Mesodermal cell (in vitro differentiated cells): ENCODE data around the gene FRAS1.

Experiments used
- H3K27ac ChIP-seq: 2 replicates; pipeline ENCODE4 v1.7.0; 2013; ENCODE audit warnings: mild to moderate bottlenecking, low read depth, low read length, moderate library complexity; ENCODE audit not compliant: severe bottlenecking
- H3K36me3 ChIP-seq: 2 replicates; pipeline ENCODE4 v1.7.1; 2013; ENCODE audit warnings: mild to moderate bottlenecking, low read length, moderate library complexity; ENCODE audit not compliant: control insufficient read depth, insufficient read depth
- H3K4me1 ChIP-seq: one replicate; pipeline ENCODE4 v1.7.1; 2013; ENCODE audit warnings: mild to moderate bottlenecking, low read length; ENCODE audit not compliant: insufficient read depth, control insufficient read depth, poor library complexity, severe bottlenecking
- H3K4me3 ChIP-seq: 2 replicates; pipeline ENCODE4 v1.7.0; 2013; ENCODE audit warnings: low read length, control low read depth, mild to moderate bottlenecking; ENCODE audit not compliant: insufficient read depth, poor library complexity, severe bottlenecking; ENCODE audit errors: extremely low read depth
- H3K9me3 ChIP-seq: 2 replicates; pipeline ENCODE4 v1.7.1; 2013; ENCODE audit warnings: mild to moderate bottlenecking, low read length, moderate library complexity; ENCODE audit not compliant: control insufficient read depth
- WGBS, 2 experiments: methylation state at CpG; one replicate each; pipeline ENCODE4 v1.1.5; 2013; ENCODE audit warnings: missing lambda C conversion rate in 2 of 2; ENCODE audit not compliant: insufficient coverage in 2 of 2; 5-methylcytosine and 5-hydroxymethylcytosine counted together

The FRAS1 gene

DNA sequence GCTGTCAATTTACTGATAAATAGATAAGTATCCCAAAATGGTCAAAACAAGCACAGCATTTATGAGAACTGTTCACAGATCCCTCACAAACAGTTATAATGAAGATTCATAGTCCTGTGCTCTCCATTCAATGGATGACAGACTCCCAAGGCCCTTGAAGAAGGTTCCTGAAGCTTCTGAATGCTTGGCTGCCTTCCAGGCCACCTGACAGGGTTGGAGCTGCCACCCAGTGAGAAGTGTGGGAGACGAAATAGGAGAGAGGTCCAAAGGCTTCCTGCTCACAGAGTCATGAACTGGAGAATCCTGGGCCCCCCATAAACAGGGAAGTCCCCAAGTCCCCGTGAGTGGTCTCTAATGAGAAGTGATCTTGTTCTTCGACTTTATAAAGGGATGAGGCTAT is 468.4 kb downstream of the FRAS1 start:
- Histone ChIP-seq H3K9me3 (peaks cover 4% of the 10 kb centered on the region), H3K4me3 (no peak overlapping the region), H3K27ac (no peak overlapping the region), H3K36me3 (no peaks in the 10 kb centered on the region), H3K4me1 (no peaks in the 10 kb centered on the region)
- 93 to 100% methylated on average over 1 to 3 of the region's 3 CpGs for WGBS, 2 experiments

DNA sequence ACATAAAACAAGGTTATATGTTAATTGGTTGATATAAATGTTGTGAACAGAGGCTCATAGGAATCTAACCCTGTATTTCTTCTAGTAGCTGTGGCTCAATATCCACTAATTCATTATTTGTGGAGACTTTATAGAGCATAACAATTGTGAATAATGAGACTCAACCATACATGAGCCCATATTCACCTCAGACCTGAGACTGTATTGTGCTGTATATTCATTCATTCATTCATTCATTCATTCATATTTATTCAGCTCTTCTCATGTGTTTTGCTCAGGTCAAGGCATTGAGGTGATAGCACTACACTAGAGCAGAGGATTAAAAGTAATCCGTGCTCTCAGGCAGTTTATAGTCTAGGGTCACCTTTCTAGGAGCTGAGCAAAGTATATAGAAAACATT is 470.0 kb downstream of the FRAS1 start:
- Histone ChIP-seq H3K4me1 (no peaks in the 10 kb centered on the region), H3K4me3 (no peak overlapping the region), H3K36me3 (no peaks in the 10 kb centered on the region), H3K9me3 (peaks cover 4% of the 10 kb centered on the region), H3K27ac (no peak overlapping the region)
- no CpG with 5 or more reads among the region's 1 CpG for WGBS, 2 experiments

DNA sequence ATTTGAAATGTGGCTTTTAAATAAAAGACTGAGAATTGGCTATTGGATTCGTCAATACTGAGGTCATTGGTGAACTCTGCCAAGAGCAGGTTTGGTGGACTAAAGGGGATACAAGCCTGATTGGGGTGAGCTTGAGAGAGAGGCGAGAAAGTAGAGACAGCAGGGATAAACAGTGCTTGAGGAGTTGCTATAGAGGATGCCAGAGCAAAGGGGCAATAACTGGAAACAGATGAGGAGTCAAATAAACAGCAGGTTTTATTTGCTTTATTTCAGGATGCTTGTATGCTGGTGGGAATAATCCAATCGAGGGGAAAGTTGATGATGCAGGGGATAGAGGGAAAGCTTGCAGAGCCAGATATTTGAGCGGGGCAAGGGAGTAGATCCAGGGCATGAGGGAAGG is 470.4 kb downstream of the FRAS1 start:
- 91 to 95% methylated on average over 4 of the region's 4 CpGs for WGBS, 2 experiments

DNA sequence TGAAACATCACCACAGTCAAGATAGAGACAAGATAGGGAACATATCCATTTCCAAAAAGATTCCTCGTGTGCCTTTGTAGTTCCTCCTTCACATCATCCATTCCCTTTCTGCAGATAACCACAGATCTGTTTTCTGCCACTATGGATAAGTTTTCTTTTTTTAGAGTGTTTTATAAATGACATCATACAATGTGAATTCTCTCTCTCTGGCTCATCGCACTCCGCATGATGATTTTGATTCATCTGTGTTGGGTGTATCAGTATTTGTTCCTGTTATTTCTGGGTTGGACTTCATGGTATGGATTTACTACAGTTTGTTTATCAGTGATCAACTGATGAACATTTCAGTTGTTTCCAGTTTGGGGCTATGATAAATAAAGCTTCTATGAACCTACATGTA is 471.2 kb downstream of the FRAS1 start:
- WGBS, 2 experiments = 100% methylated on average over 1 of the region's 3 CpGs; no CpG with 5 or more reads in 1 of the 2 experiments
- H3K36me3 ChIP-seq = no peaks in the 10 kb centered on the region
- no peak overlapping the region for H3K4me3 ChIP-seq
- peaks cover 4% of the 10 kb centered on the region for H3K9me3 ChIP-seq
- no peaks in the 10 kb centered on the region for H3K4me1 ChIP-seq
- H3K27ac ChIP-seq = no peak overlapping the region

More for the DNA sequence above, 470.4 kb downstream of the FRAS1 start:
- Histone ChIP-seq H3K4me3 (no peak overlapping the region), H3K9me3 (peaks cover 4% of the 10 kb centered on the region), H3K27ac (no peak overlapping the region), H3K36me3 (no peaks in the 10 kb centered on the region), H3K4me1 (no peaks in the 10 kb centered on the region)

DNA sequence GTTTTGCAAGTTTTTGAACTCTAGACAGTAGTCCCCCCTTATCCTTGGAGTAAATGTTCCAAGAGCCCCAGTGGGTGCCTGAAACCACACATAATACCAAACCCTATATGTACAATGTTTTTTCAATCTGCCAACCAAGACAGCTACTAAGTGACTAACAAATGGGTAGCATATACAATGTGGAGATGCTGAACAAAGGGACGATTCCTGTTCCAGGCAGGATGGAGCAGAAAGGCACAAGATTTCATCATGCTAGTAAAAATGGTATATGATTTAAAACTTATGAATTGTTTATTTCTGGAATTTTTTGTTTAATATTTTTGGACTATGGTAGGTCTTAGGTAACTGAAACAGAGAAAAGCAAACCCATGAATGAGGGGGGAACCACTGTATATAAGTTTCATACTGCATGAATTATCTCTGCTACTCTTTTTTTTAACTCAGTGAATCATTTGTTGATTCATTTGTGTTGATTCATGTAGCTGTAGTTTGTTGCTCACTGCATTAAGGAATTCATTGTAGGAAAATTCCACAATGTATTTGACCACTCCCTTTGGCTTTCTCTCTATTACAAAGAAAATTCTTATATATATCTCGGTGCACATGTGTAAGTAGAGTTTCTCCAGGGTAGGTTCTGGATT is 472.6 kb downstream of the FRAS1 start:
- WGBS, 2 experiments = 100% methylated on average over 1 of the region's 2 CpGs
- peaks cover 12% of the 10 kb centered on the region for H3K4me1 ChIP-seq
- no peak overlapping the region for H3K27ac ChIP-seq
- H3K9me3 ChIP-seq = peaks cover 4% of the 10 kb centered on the region
- H3K36me3 ChIP-seq = no peaks in the 10 kb centered on the region
- no peak overlapping the region for H3K4me3 ChIP-seq

DNA sequence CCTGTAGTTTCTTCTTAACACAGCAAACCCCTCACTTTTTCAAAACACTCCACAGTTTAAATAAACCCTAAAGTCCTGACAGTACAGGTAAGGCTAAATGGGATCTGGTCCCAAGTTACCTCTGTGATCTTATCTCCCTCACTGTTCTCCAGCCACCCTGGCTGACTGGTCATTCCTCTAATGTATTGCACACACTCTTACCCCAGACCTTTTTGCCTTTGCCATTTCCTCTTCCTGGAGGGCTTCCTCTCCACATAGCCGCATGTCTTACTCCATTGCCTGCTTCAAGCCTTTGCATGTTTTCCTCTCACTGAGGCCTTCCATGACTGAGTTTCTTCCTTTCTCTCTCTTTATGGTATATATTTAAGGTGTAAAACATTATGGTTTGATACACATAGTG is 474.9 kb downstream of the FRAS1 start:
- Histone ChIP-seq H3K36me3 (no peaks in the 10 kb centered on the region), H3K27ac (no peak overlapping the region), H3K9me3 (peaks cover 4% of the 10 kb centered on the region), H3K4me1 (peaks cover 13% of the 10 kb centered on the region), H3K4me3 (no peak overlapping the region)
- no CpG with 5 or more reads among the region's 1 CpG for WGBS, 2 experiments

DNA sequence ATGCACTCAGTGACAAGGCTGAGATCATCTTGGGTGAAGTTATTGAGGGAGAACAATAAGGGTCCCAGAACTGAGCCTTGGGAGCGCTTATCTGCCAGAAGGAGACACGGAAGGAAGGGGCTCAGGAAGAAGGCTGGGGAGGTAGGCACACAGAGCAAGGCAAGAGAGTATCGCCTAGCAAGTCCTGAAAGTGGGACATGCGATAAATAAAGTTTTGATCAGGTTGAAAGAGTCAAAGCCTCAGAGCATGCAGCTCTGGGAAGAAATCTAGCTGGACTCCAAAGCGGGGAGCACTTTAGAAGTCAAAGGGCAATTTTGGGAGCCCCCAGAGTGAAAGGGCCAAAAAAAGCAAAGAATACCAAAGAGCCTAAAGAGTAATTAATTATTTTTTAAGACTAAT is 476.7 kb downstream of the FRAS1 start:
- peaks cover 4% of the 10 kb centered on the region for H3K9me3 ChIP-seq
- WGBS, 2 experiments = 70% methylated on average over 4 to 5 of the region's 5 CpGs
- no peak overlapping the region for H3K4me3 ChIP-seq
- peaks cover 13% of the 10 kb centered on the region for H3K4me1 ChIP-seq
- no peaks in the 10 kb centered on the region for H3K36me3 ChIP-seq
- peak overlapping the region; percentile 61 for H3K27ac ChIP-seq

DNA sequence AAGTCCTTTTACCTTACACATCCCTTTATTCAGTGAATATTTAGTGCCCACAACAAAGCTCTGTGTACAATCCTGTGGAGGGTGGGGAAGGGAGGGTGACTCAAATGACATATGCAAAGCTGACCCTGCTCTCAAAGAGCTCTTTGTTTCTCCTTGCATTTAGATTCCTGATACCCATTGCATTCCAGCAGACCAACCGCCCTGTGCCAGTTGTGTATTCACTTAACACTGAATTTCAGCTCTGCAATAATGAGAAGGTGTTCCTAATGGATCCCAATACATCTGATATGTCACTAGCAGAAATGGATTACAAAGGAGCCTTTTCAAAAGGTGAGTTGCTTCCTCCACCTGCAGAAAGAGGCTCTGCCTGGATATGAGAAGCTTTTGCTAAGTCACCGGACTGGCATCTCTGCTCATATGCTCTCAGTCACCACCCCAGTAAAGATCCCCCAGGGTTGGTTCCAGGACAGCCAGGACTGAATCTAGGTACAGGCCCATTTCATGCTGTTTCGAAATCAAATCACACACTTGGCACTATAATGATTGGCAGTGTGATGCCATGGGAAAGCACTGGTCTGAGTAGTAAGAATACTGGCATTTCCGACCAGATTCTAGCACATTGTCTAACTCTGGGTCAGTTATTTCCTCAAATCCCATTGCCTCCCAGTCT is 477.3 kb downstream of the FRAS1 start:
- H3K4me3 ChIP-seq = no peak overlapping the region
- H3K4me1 ChIP-seq = peaks cover 13% of the 10 kb centered on the region
- 94 to 96% methylated on average over 2 to 4 of the region's 4 CpGs for WGBS, 2 experiments
- H3K36me3 ChIP-seq = no peaks in the 10 kb centered on the region
- peak overlapping the region; percentile 34 for H3K27ac ChIP-seq
- peaks cover 4% of the 10 kb centered on the region for H3K9me3 ChIP-seq

DNA sequence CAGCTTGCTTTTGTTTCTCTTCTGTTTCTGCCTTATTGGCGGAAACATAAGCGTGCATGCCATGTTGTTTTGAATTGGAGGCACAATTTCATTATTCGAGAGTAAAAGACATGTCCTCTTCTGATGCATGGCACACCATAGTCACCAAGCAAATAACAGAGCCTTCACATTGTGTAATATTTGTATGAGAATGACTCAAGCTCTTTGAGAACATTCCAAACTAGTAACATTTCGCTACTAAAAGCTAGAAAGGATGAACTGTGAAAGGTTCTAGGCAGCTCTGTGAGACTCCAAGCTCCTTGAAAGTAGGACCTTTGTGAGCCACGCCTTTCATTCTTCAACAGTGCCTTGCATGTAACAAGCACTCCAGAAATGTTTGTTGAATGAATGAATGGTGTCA is 485.2 kb downstream of the FRAS1 start:
- H3K9me3 ChIP-seq = no peaks in the 10 kb centered on the region
- 95 to 100% methylated on average over 1 to 3 of the region's 5 CpGs for WGBS, 2 experiments
- H3K27ac ChIP-seq = no peak overlapping the region
- H3K4me1 ChIP-seq = no peaks in the 10 kb centered on the region
- no peak overlapping the region for H3K4me3 ChIP-seq
- H3K36me3 ChIP-seq = peaks cover 16% of the 10 kb centered on the region

DNA sequence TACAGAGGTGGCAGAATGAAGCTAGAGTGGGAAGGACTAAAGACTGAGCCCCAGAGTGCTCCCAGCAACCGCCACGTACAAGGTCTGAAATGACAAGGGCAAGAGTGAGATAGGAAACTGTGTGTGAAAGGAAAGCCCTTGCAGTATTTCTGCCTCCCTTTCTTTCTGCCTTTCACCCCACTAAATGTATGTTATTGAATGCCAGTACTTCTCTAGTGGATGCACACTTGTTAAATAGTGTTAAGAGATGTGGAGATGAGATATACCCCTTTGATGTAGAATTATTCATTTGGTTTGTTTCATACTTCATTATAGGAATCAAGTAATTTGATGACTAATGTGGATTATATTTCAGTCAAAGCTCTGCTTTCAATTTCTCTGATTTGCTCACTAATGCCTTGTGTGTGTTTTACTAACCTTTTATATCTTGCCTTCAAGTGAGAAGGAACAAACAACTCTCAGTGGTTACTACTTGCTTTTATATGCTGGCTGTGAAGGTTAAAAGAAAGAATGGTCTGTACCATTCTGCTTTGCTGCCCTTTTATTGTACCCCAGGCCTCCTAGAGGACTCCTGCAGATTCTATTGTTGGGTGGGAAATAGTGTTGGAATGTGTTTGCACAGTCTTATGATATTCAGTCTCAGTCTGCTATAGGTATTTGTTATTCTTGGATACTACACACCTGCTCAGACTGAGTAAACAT is 486.5 kb downstream of the FRAS1 start:
- WGBS, 2 experiments = 92 to 100% methylated on average over 2 of the region's 2 CpGs
- no peak overlapping the region for H3K27ac ChIP-seq
- H3K9me3 ChIP-seq = no peaks in the 10 kb centered on the region
- H3K4me1 ChIP-seq = no peaks in the 10 kb centered on the region
- H3K36me3 ChIP-seq = peaks cover 16% of the 10 kb centered on the region
- no peak overlapping the region for H3K4me3 ChIP-seq

DNA sequence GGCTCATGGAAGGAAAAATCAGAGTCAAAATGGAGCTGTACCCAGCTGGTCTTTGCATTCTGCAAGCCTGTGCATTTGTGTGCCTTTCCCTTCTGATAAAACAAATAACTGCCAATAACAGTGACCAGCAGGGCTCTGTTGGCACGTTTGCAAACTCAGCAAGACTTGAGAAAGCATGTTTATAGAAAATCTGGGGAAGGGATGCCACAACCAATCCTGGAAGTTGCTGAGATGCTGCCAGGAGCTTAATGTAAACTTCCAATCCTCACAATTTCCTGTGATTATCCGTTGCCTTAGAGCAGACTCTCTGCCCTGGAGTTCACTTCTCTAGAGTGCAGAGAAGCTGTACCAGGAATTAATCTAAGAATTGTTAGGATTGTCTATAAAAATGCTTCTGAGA is 487.6 kb downstream of the FRAS1 start:
- no peaks in the 10 kb centered on the region for H3K9me3 ChIP-seq
- H3K4me3 ChIP-seq = no peak overlapping the region
- no peaks in the 10 kb centered on the region for H3K4me1 ChIP-seq
- no peak overlapping the region for H3K27ac ChIP-seq
- peaks cover 16% of the 10 kb centered on the region for H3K36me3 ChIP-seq
- WGBS, 2 experiments = 33 to 44% methylated on average over 1 of the region's 2 CpGs
